ENCODE measurements around the gene PCDHGA2.
"Not testable (repeated sequence)": the region's sequence is repeated elsewhere in the genome, so short reads cannot be mapped to it uniquely, and the experiment has no call there.

The PCDHGA2 gene

GRCh38 chr5:141338538-141339306 lies at the start of gene PCDHGA2:
Gene PCDHGA2 (plus strand): TSS chr5:141338760.
- no peak for DNase-seq (ENCODE audit: insufficient read length, low spot score)
- no peak for FAIRE-seq

GRCh38 chr5:141298376-141298775 lies 40.2 kb upstream of the PCDHGA2 start:
- DNase-seq (ENCODE audit: insufficient read length, low spot score) (no peak), FAIRE-seq (no peak)

GRCh38 chr5:141303756-141304155 lies 34.8 kb upstream of the PCDHGA2 start, which contains the start of gene SLC25A2:
Gene SLC25A2 (minus strand): TSS chr5:141304049. CDS start chr5:141303865, 184 bp downstream.
- DNase-seq (ENCODE audit: insufficient read length, low spot score) (no peak), FAIRE-seq (no peak)

GRCh38 chr5:141306630-141307029 lies 31.9 kb upstream of the PCDHGA2 start:
- FAIRE-seq (no peak), DNase-seq (ENCODE audit: insufficient read length, low spot score) (no peak)

GRCh38 chr5:141313711-141314110 lies 24.8 kb upstream of the PCDHGA2 start:
- no peak for FAIRE-seq
- no peak for DNase-seq (ENCODE audit: insufficient read length, low spot score)

- FAIRE-seq; DNase-seq (ENCODE audit: insufficient read length, low spot score): not testable (repeated sequence)
Measured at GRCh38 chr5:141316963-141317362, 21.6 kb upstream of the PCDHGA2 start.

- no peak for DNase-seq (ENCODE audit: insufficient read length, low spot score)
- no peak for FAIRE-seq
Measured at GRCh38 chr5:141319202-141319601, 19.4 kb upstream of the PCDHGA2 start.

GRCh38 chr5:141319699-141320098 lies 18.9 kb upstream of the PCDHGA2 start:
- peak; percentile 4 for FAIRE-seq
- no peak for DNase-seq (ENCODE audit: insufficient read length, low spot score)

- FAIRE-seq: peak; percentile 97
- DNase-seq (ENCODE audit: insufficient read length, low spot score): peak; percentile 64
Measured at GRCh38 chr5:141320225-141321169, 18.1 kb upstream of the PCDHGA2 start, which contains the start of gene TAF7. Gene TAF7 (minus strand): TSS chr5:141320784. CDS start chr5:141320044, 740 bp downstream.

- DNase-seq (ENCODE audit: insufficient read length, low spot score) (no peak), FAIRE-seq (no peak)
Measured at GRCh38 chr5:141322261-141322660, 16.3 kb upstream of the PCDHGA2 start.

GRCh38 chr5:141326088-141326854 lies 12.3 kb upstream of the PCDHGA2 start:
- DNase-seq (ENCODE audit: insufficient read length, low spot score): no peak
- FAIRE-seq: no peak

- DNase-seq (ENCODE audit: insufficient read length, low spot score) (no peak), FAIRE-seq (no peak)
Measured at GRCh38 chr5:141328231-141328630, 10.3 kb upstream of the PCDHGA2 start.

- FAIRE-seq: no peak
- no peak for DNase-seq (ENCODE audit: insufficient read length, low spot score)
Measured at GRCh38 chr5:141330299-141331080, 8.1 kb upstream of the PCDHGA2 start, which contains the start of gene PCDHGA1. Gene PCDHGA1 (plus strand): TSS chr5:141330514.

GRCh38 chr5:141332571-141332970 lies 6.0 kb upstream of the PCDHGA2 start:
- DNase-seq (ENCODE audit: insufficient read length, low spot score); FAIRE-seq: not testable (repeated sequence)

GRCh38 chr5:141340781-141341354 lies 2.3 kb downstream of the PCDHGA2 start:
- DNase-seq (ENCODE audit: insufficient read length, low spot score); FAIRE-seq: not testable (repeated sequence)

- FAIRE-seq (no peak), DNase-seq (ENCODE audit: insufficient read length, low spot score) (no peak)
Measured at GRCh38 chr5:141342773-141343172, 4.2 kb downstream of the PCDHGA2 start.

GRCh38 chr5:141343242-141343952 lies 4.8 kb downstream of the PCDHGA2 start, which contains the start of gene PCDHGA3:
Gene PCDHGA3 (plus strand): TSS chr5:141343829. CDS start chr5:141344034, 205 bp downstream.
- FAIRE-seq (no peak), DNase-seq (ENCODE audit: insufficient read length, low spot score) (no peak)

- FAIRE-seq: no peak
- DNase-seq (ENCODE audit: insufficient read length, low spot score): no peak
Measured at GRCh38 chr5:141343953-141344463, 5.4 kb downstream of the PCDHGA2 start.

Measured in GM19239 (cell line).